ENCODE data around the gene DHRS3. TPM values are rescaled to one million over a fixed set of nuclear protein-coding genes. Genes with fewer than 3 reads are reported as not detected.

DHRS3 gene
- total and polyA plus RNA-seq, 8 donors: 47.7 to 98.6 (median 62.0) TPM

DNA sequence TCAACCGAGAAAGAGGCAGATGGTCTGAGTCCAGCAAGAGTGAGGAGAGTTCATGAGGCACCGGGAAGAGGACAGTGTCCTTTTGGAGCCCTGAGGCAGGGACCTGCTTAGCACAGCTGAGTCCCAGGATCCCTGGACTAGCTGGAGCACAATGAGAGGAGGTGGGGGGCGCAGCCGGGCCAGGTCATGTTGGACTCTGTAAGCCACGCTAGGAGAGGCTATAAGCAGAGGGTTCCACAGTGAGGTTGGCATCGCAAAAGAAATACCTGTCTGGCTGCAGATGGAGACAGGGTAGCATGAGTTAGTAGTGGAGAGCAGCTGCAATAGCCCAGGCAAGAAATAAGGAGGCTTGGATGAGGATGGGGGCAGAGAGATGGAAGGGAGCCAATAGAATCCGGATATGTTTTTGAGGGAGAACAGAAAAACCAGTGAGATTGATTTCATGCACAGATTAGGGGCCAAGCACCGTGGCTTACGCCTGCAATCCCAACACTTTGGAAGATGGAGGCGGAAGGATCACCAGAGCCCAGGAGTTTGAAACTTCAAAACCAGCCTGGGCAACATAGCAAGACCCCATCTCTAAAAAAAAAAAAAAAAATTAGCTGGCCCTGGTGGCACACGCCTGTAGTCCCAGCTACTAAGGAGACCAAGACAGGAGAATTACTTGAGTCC, 98.2 kb downstream of the DHRS3 start:
- peak in 2 of 4 donors; percentile 17 to 18 for ATAC-seq

DNA sequence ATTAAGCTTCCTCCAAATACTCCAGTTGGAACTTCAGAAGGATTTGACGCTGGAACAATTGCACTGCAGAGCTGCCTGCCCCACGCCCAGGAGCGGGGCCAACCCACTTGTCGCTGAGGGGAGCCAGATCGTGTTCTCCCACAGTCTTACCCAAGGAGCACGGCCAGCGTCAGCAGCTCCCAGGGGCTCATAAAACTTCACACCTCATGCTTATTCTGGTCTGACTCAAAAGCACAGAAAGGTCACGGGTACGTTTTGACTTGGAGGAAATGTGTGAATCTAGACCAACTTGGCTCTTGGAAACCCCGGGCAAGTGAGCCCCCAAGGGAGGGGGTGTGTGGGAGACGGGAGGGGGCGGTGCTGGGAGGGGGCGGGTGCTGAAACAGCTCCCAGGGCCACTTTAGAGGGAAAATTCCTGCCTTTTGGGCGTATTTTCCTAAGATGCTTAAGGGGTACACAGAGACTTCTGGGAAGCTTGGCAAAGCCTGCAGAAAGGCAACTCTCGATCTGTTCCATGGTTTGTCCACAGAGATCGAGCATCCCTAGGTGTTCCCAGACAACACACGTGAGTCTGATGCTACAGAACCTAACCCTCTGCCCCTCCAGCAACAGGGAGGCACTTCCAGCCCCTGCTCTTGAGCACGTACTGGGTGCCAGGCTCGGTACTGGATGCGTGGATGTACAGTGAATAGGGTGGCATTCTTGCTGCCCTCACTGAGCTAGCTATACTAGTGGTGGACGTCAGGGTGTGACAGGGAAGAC, 98.9 kb downstream of the DHRS3 start:
- DNase-seq: no peak
- peak in 2 of 4 donors; percentile 52 to 65 for ATAC-seq
- H3K27ac ChIP-seq: no peak overlapping the region
- WGBS, 2 donors: 80 to 85% methylated on average over 21 of the region's 21 CpGs
- FAIRE-seq: no peak
- TF ChIP-seq, protein P1, sequence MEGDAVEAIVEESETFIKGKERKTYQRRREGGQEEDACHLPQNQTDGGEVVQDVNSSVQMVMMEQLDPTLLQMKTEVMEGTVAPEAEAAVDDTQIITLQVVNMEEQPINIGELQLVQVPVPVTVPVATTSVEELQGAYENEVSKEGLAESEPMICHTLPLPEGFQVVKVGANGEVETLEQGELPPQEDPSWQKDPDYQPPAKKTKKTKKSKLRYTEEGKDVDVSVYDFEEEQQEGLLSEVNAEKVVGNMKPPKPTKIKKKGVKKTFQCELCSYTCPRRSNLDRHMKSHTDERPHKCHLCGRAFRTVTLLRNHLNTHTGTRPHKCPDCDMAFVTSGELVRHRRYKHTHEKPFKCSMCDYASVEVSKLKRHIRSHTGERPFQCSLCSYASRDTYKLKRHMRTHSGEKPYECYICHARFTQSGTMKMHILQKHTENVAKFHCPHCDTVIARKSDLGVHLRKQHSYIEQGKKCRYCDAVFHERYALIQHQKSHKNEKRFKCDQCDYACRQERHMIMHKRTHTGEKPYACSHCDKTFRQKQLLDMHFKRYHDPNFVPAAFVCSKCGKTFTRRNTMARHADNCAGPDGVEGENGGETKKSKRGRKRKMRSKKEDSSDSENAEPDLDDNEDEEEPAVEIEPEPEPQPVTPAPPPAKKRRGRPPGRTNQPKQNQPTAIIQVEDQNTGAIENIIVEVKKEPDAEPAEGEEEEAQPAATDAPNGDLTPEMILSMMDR (IDR thresholded peaks at IDR 0.05): no peak
- H3K27me3 ChIP-seq: no peaks in the 10 kb centered on the region
- intact Hi-C loops (cut with DNase I): no loop called here
- no peaks in the 10 kb centered on the region for H3K4me1 ChIP-seq
- H3K9me3 ChIP-seq: no peaks in the 10 kb centered on the region
- no peaks in the 10 kb centered on the region for H3K36me3 ChIP-seq
- H3K4me3 ChIP-seq: no peak overlapping the region

More for the DNA sequence above, 98.2 kb downstream of the DHRS3 start:
- no peaks in the 10 kb centered on the region for H3K27me3 ChIP-seq
- FAIRE-seq (no peak), DNase-seq (no peak)
- H3K4me3 ChIP-seq: no peak overlapping the region
- H3K36me3 ChIP-seq: no peaks in the 10 kb centered on the region
- 90 to 93% methylated on average over 11 of the region's 11 CpGs for WGBS, 2 donors
- intact Hi-C loops (cut with DNase I): no loop called here
- H3K4me1 ChIP-seq: no peaks in the 10 kb centered on the region
- no peaks in the 10 kb centered on the region for H3K9me3 ChIP-seq
- TF ChIP-seq, protein P1 (IDR thresholded peaks at IDR 0.05): no peak
- no peak overlapping the region for H3K27ac ChIP-seq

Small RNA genes lying within 50 kb of the gene (microRNA-seq; reads per million reads assigned to microRNA genes)
- 0.59 to 0.77 reads per million in 2 donors for gene MIR6730

Other genes with a start within 250 kb of the DHRS3 start
- gene AADACL4, start 25.9 kb upstream of the DHRS3 start, total RNA-seq: not detected
- not detected for gene AADACL4, start 25.9 kb upstream of the DHRS3 start, polyA plus RNA-seq
- gene AADACL3, start 97.9 kb upstream of the DHRS3 start, total RNA-seq: not detected
- gene AADACL3, start 97.9 kb upstream of the DHRS3 start, polyA plus RNA-seq: under 1 TPM in 1 of 2 donors, not detected in 1; 0.02 TPM
- under 1 TPM in 2 of 6 donors, not detected in 4; 0.19 to 0.26 TPM for gene CFAP107, start 128.0 kb upstream of the DHRS3 start, total RNA-seq
- under 1 TPM in 1 of 2 donors, not detected in 1; 0.92 TPM for gene CFAP107, start 128.0 kb upstream of the DHRS3 start, polyA plus RNA-seq
- not detected for gene PRAMEF12, start 155.5 kb upstream of the DHRS3 start, total RNA-seq
- gene PRAMEF12, start 155.5 kb upstream of the DHRS3 start, polyA plus RNA-seq: not detected
- gene PRAMEF1, start 173.2 kb upstream of the DHRS3 start, total RNA-seq: not detected
- gene PRAMEF1, start 173.2 kb upstream of the DHRS3 start, polyA plus RNA-seq: not detected
- gene PRAMEF11, start 213.2 kb upstream of the DHRS3 start, total RNA-seq: not detected
- gene PRAMEF11, start 213.2 kb upstream of the DHRS3 start, polyA plus RNA-seq: not detected
- gene HNRNPCL1, start 230.5 kb upstream of the DHRS3 start, total RNA-seq: not detected
- gene HNRNPCL1, start 230.5 kb upstream of the DHRS3 start, polyA plus RNA-seq: not detected
- gene PRAMEF2, start 238.9 kb upstream of the DHRS3 start, total RNA-seq: not detected
- not detected for gene PRAMEF2, start 238.9 kb upstream of the DHRS3 start, polyA plus RNA-seq